SK-N-MC (cell line): ENCODE data around the gene CASP7.

Experiments used
- EZH2 ChIP-seq: fragments of 200-600 bp; sonication (generic); IDR thresholded peaks from one replicate; pipeline ENCODE4 v1.6.1; 2017; ENCODE audit warnings: antibody characterized with exemption
- FOXP2 ChIP-seq: optimal IDR thresholded peaks from 2 replicates; pipeline ENCODE3; 2011; ENCODE audit warnings: mild to moderate bottlenecking, moderate library complexity; ENCODE audit not compliant: insufficient read depth; ENCODE audit errors: extremely low read length, control extremely low read depth
- POLR2AphosphoS5 ChIP-seq: IDR thresholded peaks from 2 replicates; pipeline ENCODE4 v1.6.1; 2012; ENCODE audit warnings: mild to moderate bottlenecking, low read depth, low read length, borderline replicate concordance

DNA sequence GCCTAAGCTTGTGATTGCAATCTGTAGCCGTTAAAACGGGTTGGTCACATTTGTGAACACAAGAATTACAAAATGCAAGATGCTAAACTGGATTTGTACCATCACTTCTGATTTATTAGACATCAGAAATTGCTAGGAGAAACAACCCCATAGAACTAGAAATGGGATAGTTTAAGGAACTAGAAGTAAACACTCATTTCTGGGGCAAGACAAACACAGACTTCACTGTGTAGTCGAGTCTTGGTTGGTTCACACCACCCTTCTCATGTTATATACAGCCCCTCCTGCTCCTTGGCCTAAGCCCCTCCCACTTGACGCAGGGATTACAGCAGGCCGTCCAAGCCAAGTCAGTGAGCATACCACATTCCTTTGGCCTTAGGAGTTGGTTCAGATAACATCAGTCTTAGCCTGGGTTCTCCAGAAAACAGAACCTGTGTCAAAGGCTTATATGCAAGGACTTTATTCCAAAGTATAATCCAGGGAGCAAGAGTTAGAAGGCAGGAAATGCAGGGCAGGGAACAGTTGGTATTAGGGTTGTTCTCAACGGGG lies 13.8 kb upstream of the CASP7 start:
- no peak for TF ChIP-seq EZH2
- TF ChIP-seq POLR2AphosphoS5: no peak
- TF ChIP-seq FOXP2: no peak
